HK-2 (cell line): ENCODE data around the gene CLCNKB.
A peak's percentile ranks its signal among the peaks of the same experiment; 100 is the strongest.

Source experiments
- DNase-seq: peaks from one replicate; pipeline ENCODE4 v3.0.0-alpha.2; 2018; ENCODE audit not compliant: unreplicated experiment

The CLCNKB gene

DNA sequence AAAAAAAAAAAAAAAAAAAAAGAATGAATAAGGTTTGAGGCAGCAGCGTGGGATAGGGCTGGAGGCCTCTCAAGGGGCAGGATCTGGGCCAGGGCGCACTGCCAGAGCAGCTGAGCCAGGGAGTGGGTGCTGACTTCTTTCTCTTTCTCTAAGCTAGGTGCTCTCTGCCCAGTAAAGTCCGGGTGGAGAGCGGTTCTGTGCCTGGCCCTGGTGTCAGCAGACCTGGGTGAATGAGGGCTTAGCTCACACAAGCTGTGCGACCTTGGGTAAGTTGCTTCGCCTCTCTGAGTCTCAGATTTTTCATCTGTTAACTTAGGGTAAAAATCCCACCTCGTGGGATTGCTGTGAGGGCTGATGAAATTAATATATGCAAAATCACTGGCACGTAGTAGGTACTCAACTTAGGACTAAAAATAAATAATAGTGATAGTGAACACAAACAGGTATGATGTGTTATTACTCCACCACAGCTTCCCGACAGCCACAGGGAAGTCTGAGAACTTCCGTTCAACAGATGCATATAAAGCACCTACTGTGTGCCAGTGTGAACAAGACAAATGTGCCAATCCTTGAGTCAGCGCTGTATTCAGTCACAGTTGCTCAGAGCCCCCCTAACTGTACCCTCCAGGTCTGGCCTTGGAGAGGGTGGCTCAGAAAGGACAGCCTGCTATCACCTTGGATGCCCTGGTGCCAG lies 31.9 kb downstream of the CLCNKB start:
- peak; percentile 68 for DNase-seq

GRCh38 chr1:16076031-16076864 lies 32.7 kb downstream of the CLCNKB start:
- peak; percentile 89 for DNase-seq

DNA sequence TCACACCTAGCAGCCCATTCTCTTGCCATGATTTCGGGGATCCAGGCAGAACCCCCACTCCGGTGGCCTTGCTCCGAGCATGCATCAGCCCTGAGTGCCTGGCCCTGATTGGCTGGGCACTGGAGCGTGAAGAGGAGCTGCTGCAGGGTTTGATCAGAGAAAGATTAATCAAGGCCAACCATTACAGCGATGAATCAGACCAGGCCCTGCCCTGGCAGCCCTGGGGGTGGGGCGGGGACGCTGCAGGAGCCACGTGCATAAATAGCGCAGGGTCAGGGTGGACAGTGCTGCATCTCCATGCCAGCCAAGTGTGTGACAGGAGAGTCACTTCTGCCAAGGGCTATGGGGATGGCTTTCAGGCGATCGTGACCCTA lies 33.3 kb downstream of the CLCNKB start:
- DNase-seq = peak; percentile 88

DNA sequence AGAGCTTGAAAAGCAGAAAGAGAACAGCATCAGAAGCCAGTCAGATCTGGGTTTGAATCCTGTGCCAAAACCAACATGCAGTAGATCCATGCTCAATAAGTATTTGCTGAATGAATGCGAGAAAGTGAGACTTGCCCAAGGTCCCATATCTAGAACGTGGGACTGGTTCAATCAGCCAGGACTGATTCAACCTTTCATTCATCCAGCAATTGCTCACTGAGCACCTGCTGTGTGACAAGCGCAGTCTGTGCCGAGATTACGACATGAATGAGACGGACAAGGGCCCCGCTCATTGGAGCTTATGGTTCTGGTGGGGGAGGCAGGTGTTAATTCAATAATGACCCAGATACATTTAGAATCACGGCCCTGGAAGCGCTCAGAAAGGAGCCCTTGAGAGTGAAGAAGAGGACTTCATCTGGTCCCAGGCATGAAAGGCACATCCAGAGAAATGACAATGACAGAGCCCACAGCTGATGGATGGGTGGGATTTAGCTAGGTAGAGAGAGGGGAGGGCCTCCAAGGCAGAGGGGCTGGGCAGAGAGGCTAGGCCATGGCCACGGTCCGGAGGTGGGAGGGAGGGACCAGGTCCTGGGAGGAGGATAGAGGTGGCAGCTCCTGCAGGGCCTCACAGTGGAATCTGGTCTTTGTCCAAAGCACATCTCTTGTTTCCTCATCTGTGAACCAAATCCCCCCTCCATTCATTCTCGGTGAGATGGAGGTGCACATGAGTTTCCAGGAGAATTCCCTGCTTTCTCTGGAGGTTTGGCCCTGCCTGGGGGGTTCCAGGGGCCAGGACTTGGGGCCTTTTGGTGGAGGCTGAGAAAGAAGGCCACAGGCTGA lies 34.0 kb downstream of the CLCNKB start:
- DNase-seq = no peak

GRCh38 chr1:16078925-16079656 lies 35.5 kb downstream of the CLCNKB start:
- peak; percentile 79 for DNase-seq

DNA sequence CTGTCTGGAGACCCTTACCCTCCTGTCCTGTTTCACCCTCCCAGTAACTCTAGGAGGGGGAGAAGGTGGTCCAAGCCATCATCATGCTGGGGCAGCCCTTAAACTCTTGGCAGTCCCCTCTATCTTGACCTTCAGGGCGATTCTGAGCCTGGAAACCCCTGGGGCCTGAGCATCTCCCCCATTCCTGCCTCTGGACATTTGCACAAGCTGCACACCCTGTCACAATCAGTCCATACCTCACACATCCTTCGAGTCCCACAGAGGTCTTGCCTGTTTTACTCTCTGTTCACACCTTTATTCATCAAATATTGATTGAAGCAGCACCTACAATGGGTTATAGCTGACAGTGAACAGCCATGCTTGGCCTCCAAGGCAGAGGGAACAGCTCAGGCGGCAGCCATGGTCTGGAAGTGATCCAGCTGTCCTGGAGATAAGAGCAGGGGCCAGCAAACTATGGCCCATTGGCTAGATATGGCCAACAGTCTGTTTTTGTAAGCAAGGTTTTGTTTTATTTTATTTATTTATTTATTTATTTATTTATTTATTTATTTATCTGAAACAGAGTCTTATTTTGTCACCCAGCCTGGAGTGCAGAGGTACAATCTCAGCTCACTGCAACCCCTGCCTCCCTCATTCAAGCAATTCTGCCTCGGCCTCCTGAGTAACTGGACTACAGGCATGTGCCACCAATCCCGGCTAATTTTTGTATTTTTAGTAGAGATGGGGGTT lies 37.0 kb downstream of the CLCNKB start:
- no peak for DNase-seq

DNA sequence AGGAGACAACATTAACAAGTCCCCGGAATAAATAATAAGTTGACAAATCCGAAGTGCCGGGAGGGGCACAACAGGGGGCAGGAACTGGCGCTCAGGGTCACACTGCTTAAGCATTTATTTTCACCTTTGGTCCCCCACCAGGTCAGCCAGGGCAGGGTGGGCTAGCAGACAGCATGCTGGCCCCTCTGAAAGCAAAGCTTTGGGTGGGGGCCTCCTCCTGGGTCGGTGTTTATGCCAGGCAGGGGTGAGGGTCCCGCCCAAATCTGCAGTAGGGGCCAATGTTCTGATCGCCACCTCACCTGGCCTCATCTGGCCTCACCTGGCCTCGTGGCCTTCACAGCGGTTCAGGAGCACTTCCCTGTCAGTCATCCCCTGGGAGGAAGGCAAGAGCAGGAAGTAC lies 38.1 kb downstream of the CLCNKB start:
- DNase-seq = no peak

DNA sequence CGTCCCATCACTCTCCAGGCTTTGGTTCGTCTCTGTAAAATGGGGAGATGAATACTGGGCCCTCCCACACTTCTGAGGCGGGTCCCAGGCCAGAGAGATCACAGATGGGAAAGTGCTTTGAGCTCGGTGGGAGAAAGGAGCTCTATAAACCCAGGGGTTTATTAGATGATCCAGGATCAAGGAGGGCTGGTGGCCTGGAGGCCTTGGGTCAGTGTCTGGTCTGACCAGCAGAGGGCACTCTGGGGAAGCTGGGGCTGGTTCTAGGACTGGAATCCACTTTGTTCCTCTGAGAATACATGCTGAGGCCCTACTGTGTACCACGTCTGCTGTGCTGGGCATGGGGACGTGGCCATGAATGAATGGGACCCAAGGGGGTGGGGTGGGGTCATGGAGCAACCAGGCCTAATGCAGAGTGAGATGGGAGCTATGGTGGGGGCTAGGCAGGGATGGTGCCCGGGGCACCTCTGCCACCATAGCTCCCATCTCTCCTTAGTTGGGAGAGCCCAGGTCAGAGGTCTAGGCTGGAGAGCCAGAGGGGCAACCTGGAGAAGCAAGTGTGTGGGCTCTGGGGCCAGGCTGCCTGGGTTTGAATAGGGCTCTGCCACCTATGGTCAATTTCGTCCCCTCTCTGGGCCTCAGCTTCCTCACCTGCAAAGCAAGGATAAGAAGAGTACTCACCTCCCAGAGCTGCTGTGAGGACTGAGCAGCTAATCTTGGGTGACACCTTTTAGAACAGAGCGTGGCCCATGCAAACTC lies 38.9 kb downstream of the CLCNKB start:
- DNase-seq = peak; percentile 78

- no peak for DNase-seq
Observed at GRCh38 chr1:16083486-16083885, 39.9 kb downstream of the CLCNKB start.

DNA sequence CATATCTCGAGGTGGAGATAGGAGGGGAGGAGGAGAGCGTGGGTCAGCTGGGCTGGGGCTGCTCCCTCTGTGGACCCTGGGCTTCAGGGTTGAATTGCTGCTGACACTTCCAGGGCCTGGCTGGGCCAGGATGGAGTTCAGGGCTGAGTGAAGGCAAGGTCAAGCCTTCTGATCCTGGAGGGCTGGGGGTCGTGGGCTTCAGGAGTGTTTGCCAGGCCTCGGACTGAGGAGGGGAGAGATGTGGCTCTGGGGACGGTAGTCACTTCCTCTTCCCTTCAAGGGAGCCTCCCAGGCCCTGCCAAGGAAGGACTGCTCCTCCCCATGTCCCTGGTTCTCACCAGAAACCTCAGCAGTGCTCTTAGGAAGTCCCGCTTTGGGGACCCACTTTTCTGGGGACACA lies 41.9 kb downstream of the CLCNKB start:
- no peak for DNase-seq

DNA sequence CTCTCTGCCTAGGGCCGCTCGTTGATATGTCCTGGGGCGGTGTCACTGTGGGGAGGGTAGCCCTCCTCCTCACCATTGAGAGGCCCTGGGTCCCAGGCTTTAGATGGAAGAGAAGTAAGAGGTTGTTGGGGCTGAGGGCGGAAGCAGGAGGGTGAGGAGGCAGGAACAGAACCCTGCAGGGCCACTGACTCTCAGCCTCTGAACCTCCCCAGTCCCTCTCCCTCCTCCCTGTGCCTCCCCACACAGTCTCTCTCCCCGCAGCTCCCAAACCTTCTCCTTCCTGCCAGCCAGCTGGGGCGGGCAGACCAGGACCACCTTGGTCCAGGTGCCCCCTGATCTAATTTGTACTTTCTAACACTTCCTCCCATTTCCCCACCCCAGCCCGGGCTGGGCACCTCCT lies 44.2 kb downstream of the CLCNKB start:
- no peak for DNase-seq

GRCh38 chr1:16088351-16088911 lies 44.8 kb downstream of the CLCNKB start:
- no peak for DNase-seq

DNA sequence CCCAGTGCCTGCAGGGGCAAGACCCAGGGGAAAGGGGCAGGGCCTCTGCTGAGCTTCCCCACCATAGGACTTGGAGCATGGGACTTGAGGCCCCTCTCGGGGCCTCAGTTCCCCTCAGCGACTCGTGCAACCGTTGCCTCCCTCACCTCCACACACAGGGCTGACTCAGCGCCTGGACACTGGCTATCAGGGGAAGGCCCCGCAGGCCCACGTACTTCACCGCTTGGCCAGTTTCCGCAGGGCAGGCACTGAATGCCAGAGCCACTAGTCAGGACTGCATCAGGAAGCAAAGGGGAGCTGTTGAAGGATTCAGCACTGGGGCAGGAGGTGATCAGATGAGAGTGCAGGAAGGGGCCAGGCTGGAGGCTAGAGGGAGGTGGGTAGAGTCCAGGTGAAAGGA lies 45.4 kb downstream of the CLCNKB start:
- DNase-seq = peak; percentile 93

- no peak for DNase-seq
Observed at GRCh38 chr1:16090076-16090826, 46.7 kb downstream of the CLCNKB start.

DNA sequence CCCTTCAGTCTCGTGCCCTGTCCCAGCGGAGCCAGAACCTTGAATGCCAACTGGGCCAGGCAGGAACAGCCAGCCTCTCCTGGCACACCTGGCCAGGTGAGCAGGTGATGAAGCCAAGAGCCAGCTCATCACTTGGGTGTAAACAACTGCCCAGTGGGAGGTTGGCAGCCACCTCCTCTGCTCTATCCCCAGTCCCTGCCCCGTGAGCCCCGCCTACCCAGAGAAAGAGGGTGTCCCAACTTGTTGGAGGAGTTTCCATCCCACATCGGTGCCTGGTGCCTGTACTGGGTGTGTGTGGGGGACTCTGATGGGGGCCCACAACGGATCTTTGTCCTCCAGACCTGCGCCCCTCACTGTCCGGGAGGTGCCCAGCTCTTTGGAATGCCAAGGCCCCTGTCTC lies 47.7 kb downstream of the CLCNKB start:
- no peak for DNase-seq

- no peak for DNase-seq
Observed at GRCh38 chr1:16092097-16092922, 48.7 kb downstream of the CLCNKB start.

DNA sequence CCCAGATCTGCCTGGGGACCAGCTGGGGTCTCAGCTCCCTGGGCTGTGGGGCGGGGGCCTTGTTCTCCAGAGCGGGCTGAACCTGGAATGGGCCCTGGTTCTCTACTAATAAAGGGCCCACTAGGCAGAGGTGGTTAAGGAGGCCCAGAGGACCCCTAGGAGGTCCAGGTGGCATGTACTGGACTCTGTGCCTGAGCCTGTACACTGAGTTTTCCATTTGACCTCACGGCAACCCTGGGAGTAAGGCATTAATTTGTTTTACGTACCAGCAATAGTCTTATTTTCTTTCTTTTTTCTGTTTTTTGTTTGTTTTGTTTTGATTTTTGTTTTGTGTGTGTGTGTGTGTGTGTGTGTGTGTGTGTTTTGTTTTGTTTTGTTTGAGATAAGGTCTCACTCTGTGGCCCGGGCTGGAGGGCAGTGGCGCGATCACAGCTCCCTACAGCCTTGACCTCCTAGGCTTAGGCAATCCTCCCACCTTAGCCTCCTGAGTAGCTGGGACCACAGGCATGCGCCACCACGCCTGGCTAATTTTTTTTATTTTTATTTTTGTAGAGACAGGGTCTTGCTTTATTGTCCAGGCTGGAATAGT lies 49.4 kb downstream of the CLCNKB start:
- no peak for DNase-seq

DNA sequence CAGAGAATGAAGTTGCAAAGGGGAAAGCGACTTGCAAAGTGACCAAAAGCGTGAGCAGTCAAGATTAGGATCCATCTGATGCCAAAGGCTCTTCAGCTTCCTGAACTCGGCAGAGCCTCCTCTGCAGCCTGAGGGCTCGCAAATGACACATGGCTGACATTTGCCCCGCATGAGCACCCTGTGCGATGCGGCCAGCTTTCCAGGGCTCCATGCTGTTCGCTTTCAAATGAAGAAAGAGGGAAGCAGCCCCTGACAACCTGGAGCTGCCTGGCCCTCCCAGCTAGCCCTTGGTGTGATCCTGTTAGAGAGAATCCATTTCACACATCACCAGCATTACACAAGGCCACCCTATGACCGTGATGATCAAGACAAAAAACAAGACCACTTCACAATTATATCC lies 50.0 kb downstream of the CLCNKB start:
- DNase-seq = no peak
